Astrocyte (in vitro differentiated cells and primary cell): ENCODE results near the gene MISP.

Experiments
- EZH2 ChIP-seq: IDR thresholded peaks from 2 replicates; pipeline ENCODE4 v1.6.1; 2012; ENCODE audit warnings: mild to moderate bottlenecking, low read length, inconsistent platforms; ENCODE audit not compliant: insufficient read depth
- TF ChIP-seq, protein P1 (sequence below): IDR thresholded peaks from 2 replicates; pipeline ENCODE4 v1.5.1; 2011; ENCODE audit warnings: low read depth, mild to moderate bottlenecking, inconsistent platforms, low read length, moderate library complexity; ENCODE audit not compliant: insufficient read depth

DNA sequence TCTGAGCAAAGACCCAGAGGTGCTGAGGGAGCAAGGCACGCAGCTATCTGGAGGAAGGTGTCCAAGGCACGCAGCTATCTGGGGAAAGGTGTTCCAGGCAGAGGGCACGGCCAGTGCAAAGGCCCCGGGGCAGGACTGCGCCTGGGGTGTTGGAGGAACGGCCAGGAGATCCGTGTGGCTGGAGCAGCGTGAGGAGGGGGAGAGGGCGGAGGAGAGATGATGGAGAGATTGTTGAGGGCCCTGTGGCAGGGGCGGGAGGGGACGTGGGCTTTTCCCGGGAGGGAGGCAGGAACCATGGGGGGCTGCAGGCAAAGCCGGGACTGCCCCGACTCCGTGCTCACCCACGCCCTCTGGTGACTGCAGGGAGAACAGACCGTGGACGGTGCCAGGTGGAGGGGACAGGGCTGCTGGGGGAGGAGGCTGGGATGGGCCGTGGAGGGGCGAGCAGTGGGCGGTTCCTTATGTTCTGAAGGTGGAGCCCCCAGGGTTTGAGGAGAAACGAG is 13.3 kb upstream of the MISP start:
- TF ChIP-seq, protein P1, sequence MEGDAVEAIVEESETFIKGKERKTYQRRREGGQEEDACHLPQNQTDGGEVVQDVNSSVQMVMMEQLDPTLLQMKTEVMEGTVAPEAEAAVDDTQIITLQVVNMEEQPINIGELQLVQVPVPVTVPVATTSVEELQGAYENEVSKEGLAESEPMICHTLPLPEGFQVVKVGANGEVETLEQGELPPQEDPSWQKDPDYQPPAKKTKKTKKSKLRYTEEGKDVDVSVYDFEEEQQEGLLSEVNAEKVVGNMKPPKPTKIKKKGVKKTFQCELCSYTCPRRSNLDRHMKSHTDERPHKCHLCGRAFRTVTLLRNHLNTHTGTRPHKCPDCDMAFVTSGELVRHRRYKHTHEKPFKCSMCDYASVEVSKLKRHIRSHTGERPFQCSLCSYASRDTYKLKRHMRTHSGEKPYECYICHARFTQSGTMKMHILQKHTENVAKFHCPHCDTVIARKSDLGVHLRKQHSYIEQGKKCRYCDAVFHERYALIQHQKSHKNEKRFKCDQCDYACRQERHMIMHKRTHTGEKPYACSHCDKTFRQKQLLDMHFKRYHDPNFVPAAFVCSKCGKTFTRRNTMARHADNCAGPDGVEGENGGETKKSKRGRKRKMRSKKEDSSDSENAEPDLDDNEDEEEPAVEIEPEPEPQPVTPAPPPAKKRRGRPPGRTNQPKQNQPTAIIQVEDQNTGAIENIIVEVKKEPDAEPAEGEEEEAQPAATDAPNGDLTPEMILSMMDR, result peak; percentile 30
- no peak for TF ChIP-seq EZH2
